ENCODE data around the gene CCDC178. TPM values are rescaled to one million over a fixed set of nuclear protein-coding genes. Genes with fewer than 3 reads are reported as not detected.
"Not testable (repeated sequence)": the region's sequence is repeated elsewhere in the genome, so short reads cannot be mapped to it uniquely, and the experiment has no call there.

The CCDC178 gene
- total and polyA plus RNA-seq, 12 donors = 0.13 to 6.5 (median 0.87) TPM; not detected in 5

DNA sequence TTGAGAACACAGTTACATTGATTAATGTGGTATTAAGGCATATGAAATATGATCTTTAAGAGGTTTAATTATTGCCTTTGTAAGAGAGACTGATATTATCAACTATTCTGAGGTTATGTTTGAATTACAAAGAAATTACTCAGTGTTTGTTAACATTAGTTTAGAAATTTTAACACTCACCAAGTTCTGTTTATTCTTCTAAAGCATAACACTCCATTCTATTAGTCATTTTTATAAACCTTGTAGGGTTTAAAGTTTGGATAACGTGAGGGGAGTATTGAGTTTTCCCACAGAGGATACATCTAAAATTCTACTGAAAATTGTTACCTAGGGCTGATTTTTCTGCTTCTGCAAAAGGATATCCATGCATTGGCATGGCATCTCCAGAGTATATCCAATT is 7.7 kb downstream of the CCDC178 start:
- Histone ChIP-seq H3K27me3 (no peaks in the 10 kb centered on the region), H3K36me3 (replicated peaks in 1 of 2) (no peaks in the 10 kb centered on the region), H3K4me1 (replicated peaks in 1 of 2) (no peaks in the 10 kb centered on the region), H3K27ac (no peak overlapping the region), H3K9me3 (replicated peaks in 1 of 3) (no peaks in the 10 kb centered on the region), H3K4me3 (no peak overlapping the region)
- DNase-seq = no peak
- 73 to 79% (median 76%) methylated on average over 1 of the region's 1 CpG for WGBS, 4 donors
- no peak for TF ChIP-seq POLR2A (IDR thresholded peaks at IDR 0.05)
- TF ChIP-seq, protein P1, sequence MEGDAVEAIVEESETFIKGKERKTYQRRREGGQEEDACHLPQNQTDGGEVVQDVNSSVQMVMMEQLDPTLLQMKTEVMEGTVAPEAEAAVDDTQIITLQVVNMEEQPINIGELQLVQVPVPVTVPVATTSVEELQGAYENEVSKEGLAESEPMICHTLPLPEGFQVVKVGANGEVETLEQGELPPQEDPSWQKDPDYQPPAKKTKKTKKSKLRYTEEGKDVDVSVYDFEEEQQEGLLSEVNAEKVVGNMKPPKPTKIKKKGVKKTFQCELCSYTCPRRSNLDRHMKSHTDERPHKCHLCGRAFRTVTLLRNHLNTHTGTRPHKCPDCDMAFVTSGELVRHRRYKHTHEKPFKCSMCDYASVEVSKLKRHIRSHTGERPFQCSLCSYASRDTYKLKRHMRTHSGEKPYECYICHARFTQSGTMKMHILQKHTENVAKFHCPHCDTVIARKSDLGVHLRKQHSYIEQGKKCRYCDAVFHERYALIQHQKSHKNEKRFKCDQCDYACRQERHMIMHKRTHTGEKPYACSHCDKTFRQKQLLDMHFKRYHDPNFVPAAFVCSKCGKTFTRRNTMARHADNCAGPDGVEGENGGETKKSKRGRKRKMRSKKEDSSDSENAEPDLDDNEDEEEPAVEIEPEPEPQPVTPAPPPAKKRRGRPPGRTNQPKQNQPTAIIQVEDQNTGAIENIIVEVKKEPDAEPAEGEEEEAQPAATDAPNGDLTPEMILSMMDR (IDR thresholded peaks at IDR 0.05) = no peak
- intact Hi-C loops (cut with DNase I) = no loop called here

DNA sequence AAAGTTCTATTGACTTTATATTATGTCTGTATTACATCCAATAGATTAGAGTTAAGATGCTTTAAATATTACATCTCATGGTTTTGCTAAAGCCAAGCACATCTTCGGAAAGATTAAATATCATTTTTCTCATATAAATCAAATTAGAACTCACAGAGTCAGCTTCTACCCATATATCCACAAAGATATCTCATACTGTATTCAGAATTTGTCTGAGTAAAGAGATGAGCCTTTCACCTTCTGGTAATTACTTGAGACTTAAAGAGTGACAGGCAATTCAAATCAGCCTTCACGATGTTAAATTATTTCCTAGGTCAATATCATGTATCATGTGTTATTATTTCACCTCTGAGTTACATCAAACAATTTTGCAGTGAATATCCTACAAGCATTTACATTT is 13.0 kb downstream of the CCDC178 start:
- H3K36me3 ChIP-seq (replicated peaks in 1 of 2) = no peaks in the 10 kb centered on the region
- intact Hi-C loops (cut with DNase I) = no loop called here
- no peak overlapping the region for H3K4me3 ChIP-seq
- TF ChIP-seq, protein P1 (IDR thresholded peaks at IDR 0.05) = no peak
- no peak for TF ChIP-seq POLR2A (IDR thresholded peaks at IDR 0.05)
- no peaks in the 10 kb centered on the region for H3K9me3 ChIP-seq (replicated peaks in 1 of 3)
- no peak for DNase-seq
- no peak overlapping the region for H3K27ac ChIP-seq
- no peaks in the 10 kb centered on the region for H3K4me1 ChIP-seq (replicated peaks in 1 of 2)
- no peaks in the 10 kb centered on the region for H3K27me3 ChIP-seq
- 51 to 66% (median 59%) methylated on average over 2 of the region's 2 CpGs for WGBS, 4 donors

DNA sequence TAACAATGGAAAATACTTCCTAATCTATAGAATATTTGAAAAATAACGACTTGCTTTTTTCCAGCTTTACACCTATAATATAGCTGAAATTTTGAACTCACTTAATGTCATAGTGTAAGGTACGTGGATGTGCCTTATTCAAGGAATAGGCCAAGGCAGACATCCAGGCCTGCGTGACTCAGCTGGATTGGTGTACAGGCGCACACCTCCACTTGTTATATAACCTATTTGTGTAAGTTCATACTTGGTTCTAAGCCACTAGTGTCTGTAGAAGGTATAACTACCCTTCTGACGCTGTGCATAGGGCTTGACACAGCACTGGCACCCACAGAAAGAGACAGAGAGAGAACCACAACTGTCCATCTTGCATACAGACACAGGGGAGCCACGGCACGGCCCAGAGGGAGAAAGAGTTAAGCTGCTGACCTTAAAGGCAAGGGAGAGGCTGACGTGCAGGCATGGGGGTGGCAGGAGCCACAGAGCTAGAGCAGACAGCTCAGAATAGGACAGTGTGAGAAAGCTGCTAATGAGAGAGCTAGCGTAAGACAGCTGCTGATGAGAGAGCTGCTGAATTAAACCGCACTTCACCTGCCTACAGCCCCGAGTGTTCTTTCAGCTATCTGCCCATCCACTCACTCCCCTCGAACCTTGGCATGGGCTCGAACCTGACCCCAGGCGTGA is 16.1 kb downstream of the CCDC178 start:
- intact Hi-C loops (cut with DNase I) = no loop called here
- H3K4me3 ChIP-seq = no peak overlapping the region
- H3K27ac ChIP-seq = no peak overlapping the region
- no peaks in the 10 kb centered on the region for H3K9me3 ChIP-seq (replicated peaks in 1 of 3)
- 69 to 80% (median 70%) methylated on average over 14 of the region's 14 CpGs for WGBS, 4 donors
- no peaks in the 10 kb centered on the region for H3K4me1 ChIP-seq (replicated peaks in 1 of 2)
- no peaks in the 10 kb centered on the region for H3K36me3 ChIP-seq (replicated peaks in 1 of 2)
- DNase-seq = no peak
- H3K27me3 ChIP-seq = no peaks in the 10 kb centered on the region
- TF ChIP-seq, protein P1 (IDR thresholded peaks at IDR 0.05) = no peak
- no peak for TF ChIP-seq POLR2A (IDR thresholded peaks at IDR 0.05)

DNA sequence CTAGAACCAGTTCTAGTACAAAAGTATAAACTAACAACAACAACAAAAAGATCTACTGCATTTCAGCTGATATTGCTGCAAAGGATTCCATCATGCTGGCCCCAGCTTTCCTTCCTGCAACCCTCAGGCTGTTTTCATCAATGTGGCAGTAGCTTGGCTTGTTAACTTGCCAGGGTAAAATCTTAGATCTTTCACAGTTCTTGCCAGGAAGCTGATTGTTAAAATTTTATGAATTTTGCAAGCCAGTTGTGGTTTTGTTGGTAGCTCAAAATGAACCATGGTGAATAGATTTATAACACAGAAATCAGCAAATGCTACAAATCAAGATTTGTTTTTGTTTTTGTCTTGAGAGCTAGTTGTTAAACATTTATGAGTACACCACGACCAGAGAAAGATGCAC is 19.3 kb downstream of the CCDC178 start:
- TF ChIP-seq POLR2A (IDR thresholded peaks at IDR 0.05) = no peak
- intact Hi-C loops (cut with DNase I) = no loop called here
- Histone ChIP-seq H3K36me3 (replicated peaks in 1 of 2) (no peaks in the 10 kb centered on the region), H3K27ac (no peak overlapping the region), H3K9me3 (replicated peaks in 1 of 3) (no peaks in the 10 kb centered on the region), H3K4me3 (no peak overlapping the region), H3K27me3 (no peaks in the 10 kb centered on the region), H3K4me1 (replicated peaks in 1 of 2) (no peaks in the 10 kb centered on the region)
- DNase-seq = no peak
- WGBS, 4 donors = 14 to 39% (median 27%) methylated on average over 1 of the region's 1 CpG

DNA sequence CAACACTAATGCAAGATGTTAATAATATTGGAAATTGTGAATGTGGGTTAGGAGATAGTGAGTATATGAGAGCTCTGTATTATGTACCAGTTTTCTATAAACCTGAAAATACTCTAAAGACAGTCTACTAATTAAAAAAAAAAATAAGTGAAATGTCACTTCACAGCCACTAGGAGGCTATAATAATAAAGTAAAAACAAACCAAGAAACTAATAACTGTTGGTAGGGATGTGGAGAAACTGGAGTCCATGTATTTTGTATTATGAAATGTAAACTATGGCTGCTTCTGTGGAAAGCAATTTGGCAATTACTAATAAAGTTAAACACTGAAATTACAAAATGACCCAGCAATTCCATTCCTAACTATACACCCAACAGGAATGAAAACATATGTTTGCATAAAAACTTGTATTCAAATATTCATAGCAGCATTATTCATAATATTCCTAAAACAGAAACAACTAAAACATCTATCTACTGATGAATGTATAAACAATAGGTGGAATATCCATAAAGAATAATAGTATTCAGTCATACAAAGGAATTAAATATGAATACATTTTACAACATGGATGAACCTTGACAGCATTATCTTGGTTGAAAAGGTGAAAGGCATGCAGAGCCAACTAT is 36.2 kb downstream of the CCDC178 start:
- no peaks in the 10 kb centered on the region for H3K36me3 ChIP-seq (replicated peaks in 1 of 2)
- no peak overlapping the region for H3K27ac ChIP-seq
- DNase-seq = no peak
- intact Hi-C loops (cut with DNase I) = no loop called here
- TF ChIP-seq, protein P1 (IDR thresholded peaks at IDR 0.05) = peak in 2 of 6 experiments; percentile 26 to 35
- TF ChIP-seq POLR2A (IDR thresholded peaks at IDR 0.05) = no peak
- no peaks in the 10 kb centered on the region for H3K27me3 ChIP-seq
- no peaks in the 10 kb centered on the region for H3K9me3 ChIP-seq (replicated peaks in 1 of 3)
- no peaks in the 10 kb centered on the region for H3K4me1 ChIP-seq (replicated peaks in 1 of 2)
- H3K4me3 ChIP-seq = no peak overlapping the region

DNA sequence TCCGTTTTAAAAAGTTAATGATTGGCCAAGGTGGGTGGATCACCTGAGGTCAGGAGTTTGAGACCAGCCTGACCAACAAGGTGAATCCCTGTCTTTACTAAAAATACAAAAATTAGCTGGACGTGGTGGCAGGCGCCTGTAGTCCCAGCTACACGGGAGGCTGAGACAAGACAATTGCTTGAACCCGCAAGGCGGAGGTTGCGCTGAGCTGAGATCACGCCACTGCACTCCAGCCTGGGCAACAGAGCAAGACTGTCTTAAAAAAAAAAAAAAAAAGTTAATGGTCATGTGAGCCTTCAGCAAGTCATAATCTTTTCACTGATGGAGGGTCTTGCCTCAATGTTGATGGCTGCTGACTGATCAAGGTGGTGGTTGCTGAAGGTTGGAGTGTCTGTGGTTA is 41.6 kb downstream of the CCDC178 start:
- not testable (repeated sequence) for H3K9me3 ChIP-seq (replicated peaks in 1 of 3)
- 78 to 90% (median 89%) methylated on average over 8 of the region's 8 CpGs for WGBS, 4 donors

More for the DNA sequence above, 41.6 kb downstream of the CCDC178 start:
- H3K4me1 ChIP-seq (replicated peaks in 1 of 2); H3K27ac ChIP-seq; H3K4me3 ChIP-seq; DNase-seq; intact Hi-C loops (cut with DNase I); H3K27me3 ChIP-seq; H3K36me3 ChIP-seq (replicated peaks in 1 of 2): not testable (repeated sequence)

All from adrenal gland (tissue), 12 donors.